PFSK-1 (cell line): ENCODE results near the gene MYO10.

Experiments used
- POLR2AphosphoS5 ChIP-seq: IDR thresholded peaks from 2 replicates; pipeline ENCODE4 v1.6.1; 2012; ENCODE audit warnings: low read depth, mild to moderate bottlenecking, control low read depth, low read length, moderate library complexity
- TAF1 ChIP-seq: IDR thresholded peaks from 2 replicates; pipeline ENCODE4 v1.6.1; 2012; ENCODE audit warnings: low read length, control low read depth, borderline replicate concordance; ENCODE audit not compliant: insufficient read depth

- TF ChIP-seq TAF1 (no peak), POLR2AphosphoS5 (no peak)
Measured at GRCh38 chr5:16661713-16662112, 274.4 kb downstream of the MYO10 start.
